ENCODE measurements around the gene PREX1. TPM values are rescaled to one million over a fixed set of nuclear protein-coding genes. Genes with fewer than 3 reads are reported as not detected.

Gene PREX1
- polyA plus RNA-seq, 1 of the 3 experiments (the other 2 are of a cell fraction) = 5.3 TPM

GRCh38 chr20:48574383-48574782 lies 253.4 kb downstream of the PREX1 start (continued):
- TF ChIP-seq REST (IDR thresholded peaks at IDR 0.05; ENCODE audit: low read depth, low read length) (no peak), TAF1 (IDR thresholded peaks at IDR 0.05; ENCODE audit: borderline replicate concordance, low read depth, low read length) (no peak), SMC3 (IDR thresholded peaks at IDR 0.05; ENCODE audit: low read depth, low read length) (no peak), ZBTB33 (IDR thresholded peaks at IDR 0.05; ENCODE audit: borderline replicate concordance, low read depth) (no peak)

Other genes with a start within 250 kb of the PREX1 start
- 6.1 and 8.4 TPM in 2 replicates for gene ARFGEF2, start 93.7 kb upstream of the PREX1 start, polyA plus RNA-seq (2012; rRNA removed)
- 18.8 and 21.1 TPM in 2 replicates for gene CSE1L, start 218.3 kb upstream of the PREX1 start, polyA plus RNA-seq (2012; rRNA removed)